GM20431 (cell line): Measurements from ENCODE around the gene LGALS14.
"Not testable (repeated sequence)": the region's sequence is repeated elsewhere in the genome, so short reads cannot be mapped to it uniquely, and the experiment has no call there.

Source experiments
- in situ Hi-C: fragments of 300-500 bp; cut with MseI, MboI; formaldehyde crosslinking; loops from one replicate; pipeline ENCODE4 v1.15.0; 2020; ENCODE audit warnings: low sequenced_read_pairs; ENCODE audit not compliant: unreplicated experiment

Gene LGALS14

DNA sequence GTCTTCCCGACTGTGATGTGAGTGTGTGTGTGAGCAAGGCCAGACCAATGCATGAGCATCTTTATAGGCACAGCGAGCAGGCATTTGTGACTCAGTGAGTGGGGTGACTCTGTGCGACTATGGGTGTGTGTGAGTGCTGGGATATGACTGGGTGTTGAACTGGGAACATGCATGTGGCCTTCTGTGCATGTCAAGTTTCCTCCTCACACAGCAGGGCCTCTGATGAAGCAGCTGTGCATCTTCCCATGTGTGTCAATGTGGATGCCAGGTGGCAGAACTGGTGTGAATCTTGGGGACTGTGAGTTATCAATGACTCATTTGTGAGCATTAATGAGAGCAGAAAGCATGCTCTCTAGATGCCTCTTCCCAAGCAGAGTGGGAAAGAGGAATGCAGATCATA, 12.1 kb upstream of the LGALS14 start:
- in situ Hi-C loops, result no loop called here

DNA sequence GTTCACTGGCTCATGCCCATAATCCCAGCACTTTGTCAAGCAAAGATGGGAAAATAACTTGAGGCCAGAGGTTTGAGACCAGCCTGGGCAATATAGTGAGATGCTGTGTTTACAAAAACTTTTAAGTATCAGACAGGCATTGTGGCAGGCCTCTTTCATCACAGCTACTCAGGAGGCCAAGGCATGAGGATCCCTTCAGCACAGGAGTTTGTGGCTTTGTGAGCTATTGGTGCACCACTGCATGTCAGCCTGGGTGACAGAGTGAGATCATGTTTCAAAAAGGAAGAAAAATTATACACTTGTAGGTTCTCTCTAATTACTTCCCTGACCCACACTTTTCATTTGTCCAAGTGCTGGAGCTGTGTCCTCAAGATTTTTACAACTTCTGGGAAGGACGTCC, 11.5 kb upstream of the LGALS14 start:
- in situ Hi-C loops, result no loop called here

- in situ Hi-C loops, result no loop called here
Observed at GRCh38 chr19:39695759-39696158, 8.5 kb upstream of the LGALS14 start.

DNA sequence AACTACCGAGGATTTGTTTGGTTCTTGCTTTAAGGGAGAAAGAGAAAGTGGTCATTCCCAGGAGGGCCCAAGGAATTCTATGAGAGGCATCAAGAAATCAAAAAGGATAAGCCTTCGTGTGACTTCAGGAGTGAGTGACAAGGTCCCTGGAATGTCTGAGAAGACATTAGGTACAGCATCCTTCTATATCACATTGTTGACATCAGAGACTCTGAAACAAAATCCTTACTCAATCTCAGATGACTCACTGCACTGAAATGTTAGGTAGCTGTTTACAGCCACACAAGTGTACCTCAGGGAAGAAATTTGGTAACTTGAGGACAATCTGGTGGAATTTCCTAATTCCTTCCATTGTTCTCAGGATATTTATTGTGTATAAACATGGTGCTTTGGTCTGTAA, 7.9 kb upstream of the LGALS14 start:
- in situ Hi-C loops, result no loop called here

- in situ Hi-C loops, result no loop called here
Observed at GRCh38 chr19:39698535-39698934, 5.7 kb upstream of the LGALS14 start.

- in situ Hi-C loops, result no loop called here
Observed at GRCh38 chr19:39701291-39701690, 3.0 kb upstream of the LGALS14 start.

DNA sequence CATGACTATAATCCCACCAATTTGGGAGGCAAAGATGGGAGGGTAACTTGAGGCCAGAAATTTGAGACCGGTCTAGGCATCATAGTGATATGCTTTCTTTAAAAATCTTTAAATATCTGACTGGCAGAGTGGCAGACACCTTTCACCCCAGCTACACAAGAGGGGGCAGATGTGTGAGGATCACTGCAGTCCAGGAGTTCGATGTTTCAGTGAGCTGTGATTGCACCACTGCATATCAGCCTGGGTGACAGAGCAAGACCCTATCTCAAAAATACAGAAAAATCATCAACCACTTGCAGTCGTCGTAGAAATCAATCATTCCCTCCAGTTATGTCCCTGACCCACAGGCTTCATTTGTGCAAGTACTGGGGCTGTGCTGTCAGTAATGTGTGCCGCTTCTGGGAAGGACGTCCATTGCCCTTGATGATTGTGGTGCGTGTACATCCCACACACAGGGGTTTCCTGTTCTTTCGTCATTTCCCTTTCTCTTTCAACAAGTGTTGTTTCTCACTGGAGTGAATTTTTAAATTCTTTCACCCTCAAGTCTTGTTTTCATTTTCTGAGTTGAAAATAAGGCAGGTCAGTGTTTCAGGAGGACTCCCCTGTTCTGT, 1.4 kb downstream of the LGALS14 start:
- in situ Hi-C loops, result no loop called here

- in situ Hi-C loops, result no loop called here
Observed at GRCh38 chr19:39708594-39708993, 4.3 kb downstream of the LGALS14 start.

DNA sequence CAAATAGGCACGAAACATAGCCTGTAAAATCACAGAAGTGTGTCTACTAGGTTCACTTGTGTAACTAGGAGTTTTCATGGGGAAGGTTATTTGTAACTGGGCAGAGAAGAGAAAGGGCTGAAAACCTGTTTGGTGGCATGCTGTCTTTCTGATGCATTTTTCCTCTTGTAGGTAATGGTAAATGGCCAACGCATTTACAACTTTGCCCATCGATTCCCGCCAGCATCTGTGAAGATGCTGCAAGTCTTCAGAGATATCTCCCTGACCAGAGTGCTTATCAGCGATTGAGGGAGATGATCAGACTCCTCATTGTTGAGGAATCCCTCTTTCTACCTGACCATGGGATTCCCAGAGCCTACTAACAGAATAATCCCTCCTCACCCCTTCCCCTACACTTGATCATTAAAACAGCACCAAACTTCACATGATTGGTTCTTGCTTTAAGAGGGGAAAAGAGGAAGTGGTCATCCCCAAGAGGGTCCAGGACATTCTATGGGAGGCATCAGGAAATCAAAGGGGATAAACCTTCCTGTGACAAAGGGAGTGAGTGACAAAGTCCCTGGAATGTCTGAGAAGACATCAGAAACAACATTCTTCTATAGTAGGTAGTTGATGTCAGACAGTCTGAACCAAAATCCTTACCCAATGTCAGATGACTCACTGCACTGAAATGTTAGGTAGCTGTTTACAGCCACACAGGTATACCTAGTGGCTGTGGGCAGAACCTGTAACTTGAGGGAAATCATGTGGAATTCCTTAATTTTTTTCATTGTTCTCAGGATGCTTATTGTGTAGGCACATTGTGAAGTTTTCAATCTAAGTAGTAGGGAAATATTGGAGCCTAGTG, 5.0 kb downstream of the LGALS14 start:
- in situ Hi-C loops, result no loop called here

DNA sequence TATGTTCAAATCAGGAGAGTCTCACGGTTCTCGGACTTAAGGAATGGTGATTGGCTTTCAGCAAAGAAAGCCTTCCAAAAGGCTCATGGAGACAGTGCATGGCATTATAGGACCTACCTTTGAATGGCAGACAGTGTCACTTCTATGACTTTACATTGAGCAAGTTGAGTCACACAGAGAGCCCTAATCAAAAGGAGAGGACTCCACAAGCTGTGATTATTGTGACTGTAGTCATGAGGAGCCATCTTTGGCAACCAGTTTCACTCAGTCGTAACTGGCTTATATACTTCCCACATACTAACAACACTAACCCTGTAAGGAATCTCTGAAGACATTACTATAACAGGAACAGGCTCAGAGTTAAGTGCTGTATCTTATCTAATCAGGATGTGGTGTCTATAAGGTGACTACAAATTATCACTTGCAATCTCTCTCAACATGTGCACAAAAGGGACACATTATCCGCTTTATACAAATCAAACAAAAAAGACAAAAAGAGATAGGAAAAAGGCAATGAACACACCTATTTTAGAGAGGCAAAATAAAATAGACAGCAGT, 6.1 kb downstream of the LGALS14 start:
- in situ Hi-C loops, result no loop called here

DNA sequence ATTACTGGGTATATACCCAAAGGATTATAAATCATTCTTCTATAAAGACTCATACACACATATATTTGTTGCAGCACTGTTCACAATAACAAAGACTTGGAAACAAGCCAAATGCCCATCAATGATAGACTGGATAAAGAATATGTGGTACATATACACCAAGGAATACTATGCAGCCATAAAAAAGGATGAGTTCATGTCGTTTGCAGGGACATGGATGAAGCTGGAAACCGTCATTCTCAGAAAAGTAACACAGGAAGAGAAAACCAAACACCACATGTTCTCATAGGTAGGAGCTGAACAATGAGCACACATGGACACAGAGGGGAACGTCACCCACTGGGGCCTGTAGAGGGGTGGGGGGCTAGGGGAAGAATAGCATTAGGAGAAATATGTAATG, 15.9 kb downstream of the LGALS14 start:
- in situ Hi-C loops, result not testable (repeated sequence)

DNA sequence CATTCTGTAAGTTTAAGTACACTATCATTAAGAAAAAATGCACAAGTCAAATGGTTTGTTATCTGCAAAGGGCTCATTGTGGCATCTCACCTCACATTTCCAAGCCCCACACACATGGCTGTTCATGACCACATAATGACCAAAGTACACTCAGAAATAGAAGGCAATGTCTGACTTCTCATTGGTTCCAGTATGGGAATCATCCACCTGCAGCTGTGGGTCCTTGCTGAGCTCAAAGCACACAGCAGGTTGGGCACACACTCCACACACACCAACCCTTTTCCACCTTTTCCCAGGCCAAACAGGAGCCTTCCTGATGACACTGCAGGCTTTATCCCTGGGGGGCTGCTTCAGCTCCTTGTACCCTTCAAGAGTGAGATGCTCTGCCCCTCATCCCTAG, 21.7 kb downstream of the LGALS14 start:
- in situ Hi-C loops, result no loop called here

- in situ Hi-C loops, result no loop called here
Observed at GRCh38 chr19:39727070-39727800, 23.0 kb downstream of the LGALS14 start.

DNA sequence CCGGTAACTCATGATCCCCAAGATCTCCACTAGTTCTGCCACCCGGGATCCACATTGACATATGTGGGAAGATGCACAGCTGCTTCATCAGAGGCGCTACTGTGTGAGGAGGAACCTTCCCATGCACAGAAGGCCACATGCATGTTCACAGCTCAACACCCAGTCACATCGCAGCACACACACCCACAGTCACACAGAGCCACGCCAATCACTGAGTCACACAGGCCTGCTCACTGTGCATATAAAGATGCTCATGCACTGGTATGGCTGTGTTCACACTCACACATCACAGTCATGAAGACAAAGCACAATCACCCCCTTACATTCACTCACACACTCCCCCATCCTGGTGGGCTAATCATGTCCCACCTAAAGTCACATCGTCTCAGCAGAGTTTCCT, 23.8 kb downstream of the LGALS14 start:
- in situ Hi-C loops, result no loop called here

- in situ Hi-C loops, result no loop called here
Observed at GRCh38 chr19:39729594-39729993, 25.3 kb downstream of the LGALS14 start.

- in situ Hi-C loops, result no loop called here
Observed at GRCh38 chr19:39731685-39732084, 27.4 kb downstream of the LGALS14 start.

GRCh38 chr19:39733841-39734240, 29.6 kb downstream of the LGALS14 start:
- in situ Hi-C loops, result no loop called here

- in situ Hi-C loops, result no loop called here
Observed at GRCh38 chr19:39735688-39736087, 31.4 kb downstream of the LGALS14 start.

GRCh38 chr19:39736088-39736487, 31.8 kb downstream of the LGALS14 start:
- in situ Hi-C loops, result no loop called here

GRCh38 chr19:39737351-39737750, 33.1 kb downstream of the LGALS14 start:
- in situ Hi-C loops, result no loop called here

DNA sequence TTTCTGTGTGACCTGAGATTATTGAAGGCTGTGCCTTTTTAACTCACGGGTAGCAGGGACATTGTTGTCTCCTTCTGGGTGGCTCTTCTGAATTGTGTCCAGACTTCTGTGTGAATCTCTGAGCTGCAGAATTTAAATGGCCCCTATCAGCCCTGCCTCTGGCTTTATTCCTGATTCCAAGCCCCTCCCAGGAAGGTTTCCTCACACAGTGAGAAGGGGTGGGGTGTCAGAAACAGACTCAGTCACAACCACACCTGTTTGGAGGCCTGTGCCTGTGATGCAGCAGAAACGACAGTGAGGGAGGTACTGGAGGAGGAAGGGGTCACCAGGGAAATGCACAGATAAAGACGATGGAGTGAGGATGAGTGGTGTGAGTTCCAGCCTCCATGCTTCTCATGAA, 33.6 kb downstream of the LGALS14 start, which contains the start of gene CLC:
TSS of gene CLC (minus strand) at position 139 of the 400 bp plus-strand sequence. CDS start at position 62, 77 bp downstream.
- in situ Hi-C loops, result no loop called here
